NCI-H2107 treated with DMSO at 0.1 percent for 48 hours (cell line): ENCODE measurements around the gene MRPL12.
"Not testable (repeated sequence)": the region's sequence is repeated elsewhere in the genome, so short reads cannot be mapped to it uniquely, and the experiment has no call there.

Source experiments
- DNase-seq: peaks from one replicate; lab custom pipeline; 2025; ENCODE audit not compliant: unreplicated experiment; lab: John Stamatoyannopoulos, UW

The MRPL12 gene

GRCh38 chr17:81702934-81703746 is at the start of gene MRPL12:
MRPL12 (plus strand) TSS chr17:81703367; CDS start chr17:81703502, 135 bp downstream.
- peak; percentile 81 for DNase-seq

DNA sequence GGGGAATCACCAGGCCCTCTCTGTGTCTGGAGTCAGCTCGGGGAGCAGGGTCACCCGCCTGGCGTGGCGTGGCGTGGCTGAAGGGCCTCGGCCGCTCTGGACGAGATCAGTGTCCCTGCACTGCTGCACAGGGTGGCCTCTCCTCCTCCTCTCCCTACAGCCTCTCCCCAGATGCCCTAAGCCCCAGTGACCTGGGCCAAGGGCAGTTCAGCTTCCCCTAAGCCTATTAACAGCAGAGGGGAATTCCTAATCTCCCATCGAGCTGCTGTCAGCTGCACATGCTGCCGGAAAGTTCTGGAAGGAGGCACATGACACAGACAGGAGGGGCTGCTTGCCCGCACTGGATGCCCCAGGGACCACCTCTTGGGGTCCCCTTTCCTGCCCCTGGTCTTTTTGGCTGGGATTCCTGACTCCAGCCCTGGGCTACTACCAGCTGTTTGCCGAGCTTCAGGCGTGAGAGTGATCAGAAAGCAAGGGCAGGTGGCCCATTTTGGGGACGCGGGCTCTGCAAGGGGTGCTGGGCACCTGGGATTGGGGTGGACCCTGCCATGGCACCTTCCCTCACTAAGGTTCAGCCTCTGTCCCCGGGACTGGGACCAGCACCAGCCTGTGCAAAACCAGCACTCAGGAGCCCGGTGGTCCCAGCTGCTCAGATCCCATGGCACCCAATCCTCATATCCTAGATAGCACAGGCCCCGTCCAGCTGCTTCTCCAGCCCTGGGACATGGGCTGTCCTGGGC is 47.6 kb upstream of the MRPL12 start:
- DNase-seq = no peak

DNA sequence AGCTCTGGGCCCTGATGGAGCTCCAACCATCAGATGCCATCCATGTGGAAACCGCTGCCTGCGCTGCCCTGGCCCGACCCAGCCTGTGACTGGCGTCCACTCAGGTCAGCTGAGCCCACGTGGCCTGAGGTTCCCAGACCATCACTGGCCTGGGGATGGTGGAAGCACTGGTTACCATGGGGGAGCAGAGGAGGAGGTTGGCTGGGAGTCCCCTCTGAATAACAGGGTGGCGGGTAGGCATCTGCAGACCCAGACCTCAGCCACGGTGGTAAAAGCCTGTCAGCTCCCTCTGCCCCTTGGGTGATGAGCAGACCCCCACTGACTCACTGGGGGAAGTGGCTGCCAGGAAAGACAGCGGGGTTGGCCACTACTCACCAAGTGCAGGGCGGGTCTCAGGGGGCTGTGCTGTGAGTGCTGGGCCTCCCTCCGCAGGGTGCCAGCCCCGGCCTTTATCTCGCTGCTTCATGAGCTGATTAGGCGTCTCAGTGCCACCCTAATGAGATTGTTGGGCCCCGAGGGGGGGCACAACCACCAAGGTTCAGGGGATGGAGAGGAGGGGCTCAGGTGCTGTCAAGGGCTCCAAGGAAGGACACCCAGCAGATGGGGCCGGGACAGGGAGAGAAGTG is 46.9 kb upstream of the MRPL12 start, which contains the start of gene PDE6G:
TSS of gene PDE6G (minus strand) at position 425 of the 626 bp plus-strand sequence. CDS start 3,237 bp downstream, outside the sequence.
- DNase-seq = no peak

DNA sequence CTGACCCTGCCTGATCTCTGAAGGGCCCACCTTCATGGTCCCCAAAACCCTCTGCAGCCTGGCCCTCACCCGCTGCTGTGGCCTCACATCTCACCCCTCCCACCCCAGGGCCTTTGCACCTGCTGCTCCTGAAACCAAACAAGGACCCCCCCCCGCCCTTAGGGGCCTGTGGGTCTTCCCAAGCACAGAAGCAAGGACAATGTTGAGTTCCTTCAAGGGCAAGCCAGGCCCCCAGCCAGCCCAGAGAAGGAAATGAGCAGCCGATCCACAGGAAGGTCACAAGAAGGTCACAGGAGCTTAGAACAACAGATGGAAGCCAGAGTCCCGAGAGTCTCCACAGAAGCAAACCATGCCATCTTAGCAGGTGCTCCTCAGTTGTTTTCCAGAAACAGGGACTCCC is 46.3 kb upstream of the MRPL12 start:
- no peak for DNase-seq

GRCh38 chr17:81659038-81659437 is 44.1 kb upstream of the MRPL12 start:
- DNase-seq = no peak

- no peak for DNase-seq
Observed at GRCh38 chr17:81660441-81660840, 42.7 kb upstream of the MRPL12 start.

GRCh38 chr17:81662002-81662401 is 41.2 kb upstream of the MRPL12 start:
- no peak for DNase-seq

DNA sequence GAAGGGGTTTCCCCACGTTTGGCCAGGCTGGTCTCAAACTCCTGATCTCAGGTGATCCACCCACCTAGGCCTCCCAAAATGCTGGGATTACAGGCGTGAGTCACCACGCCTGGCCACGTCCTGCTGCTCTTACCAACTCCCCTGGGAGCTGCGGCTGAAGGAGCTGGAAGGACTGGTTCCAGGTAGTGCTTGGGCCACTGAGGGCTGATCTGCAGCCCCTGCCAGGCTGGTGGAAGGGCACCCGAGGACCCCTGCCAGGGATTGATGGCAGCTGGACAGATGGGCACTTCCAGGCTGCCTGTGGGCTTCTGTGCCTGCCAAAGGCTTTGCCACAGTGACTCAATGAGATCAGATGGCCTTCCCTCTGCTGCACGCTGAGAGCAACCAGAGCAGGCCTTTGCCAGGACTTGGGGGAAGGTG is 39.1 kb upstream of the MRPL12 start:
- DNase-seq = no peak

- no peak for DNase-seq
Observed at GRCh38 chr17:81665205-81666091, 37.7 kb upstream of the MRPL12 start.

DNA sequence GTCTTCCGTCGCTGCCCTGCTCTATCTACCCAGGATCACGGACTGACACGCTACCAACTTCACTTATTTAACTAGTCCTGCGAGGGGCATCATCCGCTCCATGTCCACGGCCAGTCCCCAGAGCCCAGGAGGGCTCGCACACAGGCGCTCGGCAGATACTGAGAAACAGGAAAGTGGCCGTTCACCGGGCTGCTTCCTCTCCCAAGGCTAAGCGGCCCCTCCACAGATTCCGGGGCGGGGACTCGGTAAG is 37.1 kb upstream of the MRPL12 start:
- DNase-seq = no peak

DNA sequence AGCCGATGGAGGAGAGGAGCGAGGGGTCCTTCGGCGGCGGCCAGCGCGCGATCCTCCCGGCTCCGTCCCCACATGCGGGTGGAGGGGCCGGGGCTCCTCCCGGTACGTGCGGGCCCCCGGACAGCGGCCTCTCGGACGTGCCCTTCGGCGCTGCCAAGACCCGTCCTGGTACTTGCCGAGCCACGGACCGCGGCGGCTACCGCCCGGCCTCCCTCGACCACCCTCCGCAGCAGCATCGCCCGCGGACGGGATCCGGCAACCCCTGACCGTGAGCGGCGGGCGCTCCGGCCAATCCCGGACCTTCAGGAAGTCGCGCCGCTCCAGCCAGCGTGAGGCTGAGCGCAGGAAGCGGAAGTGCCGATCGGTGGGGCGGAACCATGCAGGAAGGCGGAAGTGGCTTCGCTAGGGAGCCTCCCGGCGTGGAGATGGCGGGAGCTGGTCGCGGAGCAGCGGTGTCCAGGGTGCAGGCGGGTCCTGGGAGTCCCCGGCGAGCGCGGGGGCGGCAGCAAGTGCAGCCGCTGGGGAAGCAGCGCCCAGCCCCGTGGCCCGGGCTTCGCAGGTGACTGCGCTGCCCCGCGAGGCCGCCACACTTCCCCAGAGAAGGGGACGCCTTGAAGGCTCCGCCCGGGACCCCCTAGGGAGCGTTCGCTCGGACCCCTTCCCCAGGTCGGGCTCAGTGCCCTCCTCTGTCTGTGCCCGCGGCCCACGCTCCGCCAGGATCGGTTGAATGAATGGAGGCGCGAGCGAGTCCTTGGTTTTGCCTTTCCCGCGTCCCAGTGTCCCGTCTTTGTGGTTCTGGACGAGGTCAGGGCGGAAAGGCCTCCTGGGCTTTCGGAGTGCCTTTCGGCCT is 36.6 kb upstream of the MRPL12 start, which contains the start of the genes CCDC137 and OXLD1:
TSS of gene CCDC137 (plus strand) at position 396 of the 850 bp plus-strand sequence. CDS start at position 426, 30 bp downstream.
TSS of gene OXLD1 (minus strand) at position 264 of the 850 bp plus-strand sequence. CDS start at position 236, 28 bp downstream.
- peak; percentile 74 for DNase-seq

- no peak for DNase-seq
Observed at GRCh38 chr17:81667754-81668153, 35.4 kb upstream of the MRPL12 start.

GRCh38 chr17:81672504-81672903 is 30.7 kb upstream of the MRPL12 start:
- no peak for DNase-seq

DNA sequence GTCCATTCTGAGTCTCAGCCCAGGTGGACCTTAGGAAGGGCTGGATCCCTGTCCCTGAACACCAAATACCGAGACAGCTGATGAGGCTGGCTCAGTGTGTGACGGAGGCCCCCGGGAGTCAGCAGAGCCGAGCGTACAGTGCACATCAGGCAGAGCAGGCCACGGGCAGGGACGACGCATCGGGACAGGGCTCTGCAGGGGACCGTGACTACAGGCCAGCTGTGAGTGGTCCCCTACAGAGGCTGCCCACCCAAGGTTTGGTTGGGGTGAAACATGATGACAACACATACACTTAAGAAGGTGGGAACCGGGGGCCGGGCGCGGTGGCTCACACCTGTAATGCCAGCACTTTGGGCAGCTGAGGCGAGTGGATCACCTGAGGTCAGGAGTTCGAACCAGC is 30.2 kb upstream of the MRPL12 start:
- no peak for DNase-seq

GRCh38 chr17:81673561-81674258 is 29.5 kb upstream of the MRPL12 start:
- no peak for DNase-seq

- DNase-seq = not testable (repeated sequence)
Observed at GRCh38 chr17:81675515-81676221, 27.5 kb upstream of the MRPL12 start.

GRCh38 chr17:81676906-81677305 is 26.3 kb upstream of the MRPL12 start:
- no peak for DNase-seq

- no peak for DNase-seq
Observed at GRCh38 chr17:81680150-81680549, 23.0 kb upstream of the MRPL12 start.

GRCh38 chr17:81681672-81682071 is 21.5 kb upstream of the MRPL12 start:
- peak; percentile 39 for DNase-seq
